Activated T-helper 1 cell treated with anti-CD3 and anti-CD28 coated beads, Interleukin-12 subunit alpha, Interleukin-12 subunit beta, Interleukin-2, Interleukin-4 antibody, amounts not matched to agents 30 ng/mL and 10 ng/mL and 1 ng/mL, durations not matched to agents 14 hours and 24 hours and 36 hours (primary cell): ENCODE results near the gene PIK3R5. TPM values are rescaled to one million over a fixed set of nuclear protein-coding genes. Genes with fewer than 3 reads are reported as not detected.

Experiments
- DNase-seq: peaks from one replicate; pipeline ENCODE4 v3.0.0; 2021; ENCODE audit warnings: low spot score
- H3K27ac Mint-ChIP-seq: one replicate; pipeline ENCODE4 v1.8.0; 2021; ENCODE audit warnings: mild to moderate bottlenecking, mixed read lengths
- H3K27me3 Mint-ChIP-seq: one replicate; pipeline ENCODE4 v1.8.0; 2022; ENCODE audit warnings: mild to moderate bottlenecking, moderate library complexity, mixed read lengths; ENCODE audit not compliant: insufficient read depth
- H3K36me3 Mint-ChIP-seq: one replicate; pipeline ENCODE4 v1.8.0; 2021; ENCODE audit warnings: low read depth, mixed read lengths
- H3K4me1 Mint-ChIP-seq: one replicate; pipeline ENCODE4 v1.8.0; 2021; ENCODE audit warnings: low read depth, mixed read lengths
- H3K4me3 Mint-ChIP-seq: one replicate; pipeline ENCODE4 v1.8.0; 2021; ENCODE audit warnings: mild to moderate bottlenecking, moderate library complexity, mixed read lengths
- H3K9me3 Mint-ChIP-seq: one replicate; pipeline ENCODE4 v1.8.0; 2021; ENCODE audit warnings: mixed read lengths
- intact Hi-C: fragments of 100-400 bp; cut with micrococcal nuclease; formaldehyde crosslinking; loops from one replicate; pipeline ENCODE4 v1.15.1; 2024
- total RNA-seq: library from RNA; stranded (reverse); gene quantifications from 2 replicates; pipeline ENCODE4 v1.2.3, GENCODE V29; 2022

The PIK3R5 gene
- total RNA-seq, 1 donor from 2014 or later: 33.6 TPM

DNA sequence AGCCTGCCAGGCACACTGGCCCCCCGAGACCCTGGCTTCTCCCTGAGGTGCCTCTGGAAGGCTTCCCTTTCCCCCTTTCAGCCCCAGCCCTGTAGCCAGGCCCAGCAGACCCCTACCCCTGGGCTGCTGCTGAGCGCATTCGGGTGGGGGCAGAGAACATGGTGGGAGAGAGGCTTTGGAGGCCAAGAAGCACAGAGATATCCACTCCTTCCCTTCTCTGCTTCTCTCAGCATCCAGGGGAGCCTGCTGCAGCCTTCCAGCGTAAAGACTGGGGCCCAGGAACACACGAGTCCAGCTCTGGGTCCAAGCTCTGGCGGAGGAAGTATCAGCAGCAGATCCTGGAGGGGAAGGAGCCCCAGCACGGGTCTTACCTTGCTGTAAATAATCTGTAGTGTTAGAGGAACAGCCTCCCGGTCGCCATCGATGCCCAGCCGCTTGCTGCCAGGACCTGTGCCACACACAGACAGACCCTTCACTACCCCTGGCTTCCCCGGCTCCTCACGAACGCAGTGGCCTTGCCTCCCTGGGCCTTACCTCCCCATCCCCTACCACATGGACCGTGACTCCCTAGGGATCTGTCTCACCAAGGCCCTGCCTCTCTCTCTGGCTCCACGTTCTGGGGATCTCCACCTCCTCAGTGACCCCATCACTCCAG lies 81.0 kb downstream of the PIK3R5 start:
- Mint-ChIP-seq H3K27ac (no peak overlapping the region), H3K27me3 (no peaks in the 10 kb centered on the region), H3K4me3 (no peak overlapping the region), H3K36me3 (peaks cover 47% of the 10 kb centered on the region), H3K4me1 (no peaks in the 10 kb centered on the region), H3K9me3 (no peaks in the 10 kb centered on the region)
- no peak for DNase-seq
- intact Hi-C loops: no loop called here

- Mint-ChIP-seq H3K9me3 (no peaks in the 10 kb centered on the region), H3K27ac (no peak overlapping the region), H3K4me1 (no peaks in the 10 kb centered on the region), H3K27me3 (no peaks in the 10 kb centered on the region), H3K36me3 (peaks cover 48% of the 10 kb centered on the region), H3K4me3 (no peak overlapping the region)
- DNase-seq: no peak
- intact Hi-C loops: no loop called here
These were observed 82.2 kb downstream of the PIK3R5 start for GRCh38 chr17:8883353-8883752.

GRCh38 chr17:8881606-8882005 lies 83.9 kb downstream of the PIK3R5 start:
- DNase-seq: no peak
- intact Hi-C loops: no loop called here
- H3K9me3 Mint-ChIP-seq: no peaks in the 10 kb centered on the region
- no peaks in the 10 kb centered on the region for H3K4me1 Mint-ChIP-seq
- no peak overlapping the region for H3K4me3 Mint-ChIP-seq
- H3K36me3 Mint-ChIP-seq: peaks cover 48% of the 10 kb centered on the region
- H3K27me3 Mint-ChIP-seq: no peaks in the 10 kb centered on the region
- H3K27ac Mint-ChIP-seq: peak overlapping the region; percentile 1

- intact Hi-C loops: no loop called here
- Mint-ChIP-seq H3K36me3 (peaks cover 42% of the 10 kb centered on the region), H3K27ac (no peak overlapping the region), H3K9me3 (no peaks in the 10 kb centered on the region), H3K4me3 (no peak overlapping the region), H3K27me3 (no peaks in the 10 kb centered on the region), H3K4me1 (no peaks in the 10 kb centered on the region)
- no peak for DNase-seq
These were observed 85.0 kb downstream of the PIK3R5 start for GRCh38 chr17:8880466-8880865.

DNA sequence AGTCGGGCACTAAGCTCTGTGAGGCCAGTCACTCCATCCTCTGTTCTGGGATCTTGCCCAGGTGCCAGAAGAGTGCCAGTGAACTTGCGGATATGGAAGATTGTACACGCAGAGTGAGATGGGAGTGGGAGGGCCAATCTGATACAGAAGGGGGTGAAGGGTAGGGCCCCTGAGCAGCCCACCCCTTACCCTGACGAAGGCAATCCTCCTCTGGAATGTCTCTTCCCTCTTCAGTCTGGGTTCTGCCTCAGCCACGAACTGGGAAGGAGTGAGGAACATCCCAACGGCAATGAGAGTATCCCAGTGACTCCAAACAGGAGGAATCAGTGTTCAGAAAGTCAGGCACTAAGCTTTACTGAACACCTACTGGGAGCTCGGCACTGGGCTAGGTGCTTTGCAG lies 86.1 kb downstream of the PIK3R5 start:
- Mint-ChIP-seq H3K27me3 (no peaks in the 10 kb centered on the region), H3K36me3 (peaks cover 42% of the 10 kb centered on the region), H3K4me1 (no peaks in the 10 kb centered on the region), H3K9me3 (no peaks in the 10 kb centered on the region), H3K4me3 (no peak overlapping the region), H3K27ac (no peak overlapping the region)
- intact Hi-C loops: no loop called here
- no peak for DNase-seq

DNA sequence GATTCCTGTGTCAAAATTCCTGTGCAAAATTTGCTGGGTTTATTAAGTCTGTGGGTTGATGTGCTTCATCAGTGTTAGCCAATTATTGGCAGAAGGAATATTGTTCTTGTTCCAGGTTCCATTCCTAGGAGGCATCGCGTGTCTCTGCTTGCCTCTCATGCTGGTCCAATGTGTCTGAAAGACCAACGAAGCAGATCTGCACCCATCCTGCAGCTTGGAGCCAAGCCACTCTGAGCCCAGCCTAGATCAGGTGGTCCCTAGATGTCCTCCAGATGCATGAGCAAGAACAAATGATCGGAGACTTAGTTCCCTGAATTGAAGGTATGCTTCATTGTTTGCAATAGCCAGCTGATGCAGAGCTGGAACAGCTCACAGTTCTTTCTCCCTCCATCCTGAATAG lies 87.5 kb downstream of the PIK3R5 start:
- intact Hi-C loops: no loop called here
- Mint-ChIP-seq H3K4me1 (no peaks in the 10 kb centered on the region), H3K9me3 (no peaks in the 10 kb centered on the region), H3K4me3 (no peak overlapping the region), H3K27ac (no peak overlapping the region), H3K27me3 (no peaks in the 10 kb centered on the region), H3K36me3 (peaks cover 30% of the 10 kb centered on the region)
- no peak for DNase-seq

- Mint-ChIP-seq H3K4me3 (no peak overlapping the region), H3K4me1 (no peaks in the 10 kb centered on the region), H3K9me3 (no peaks in the 10 kb centered on the region), H3K27ac (no peak overlapping the region), H3K27me3 (no peaks in the 10 kb centered on the region), H3K36me3 (peaks cover 23% of the 10 kb centered on the region)
- intact Hi-C loops: no loop called here
- DNase-seq: no peak
These were observed 89.5 kb downstream of the PIK3R5 start for GRCh38 chr17:8875957-8876356.

DNA sequence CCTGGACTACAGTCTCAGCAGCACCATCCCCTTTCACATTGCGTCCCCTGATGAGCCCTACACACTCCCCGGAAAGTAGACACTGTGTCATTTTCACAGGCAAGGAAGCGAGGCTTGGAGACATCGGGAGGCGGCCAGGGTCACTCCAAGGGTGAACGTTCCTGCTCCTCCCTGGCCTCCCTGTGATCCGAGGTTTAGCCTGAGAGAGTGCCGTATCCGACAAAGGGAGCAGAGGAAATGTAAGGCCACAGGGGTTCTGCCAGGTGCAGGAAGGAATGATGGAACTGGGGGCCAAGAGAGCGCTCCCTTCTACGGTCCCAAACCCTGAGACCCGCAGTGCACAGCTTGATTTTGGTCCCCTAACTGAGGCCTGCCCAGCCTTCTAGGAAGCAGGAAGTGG lies 90.1 kb downstream of the PIK3R5 start:
- H3K27ac Mint-ChIP-seq: no peak overlapping the region
- no peaks in the 10 kb centered on the region for H3K27me3 Mint-ChIP-seq
- DNase-seq: no peak
- no peaks in the 10 kb centered on the region for H3K4me1 Mint-ChIP-seq
- intact Hi-C loops: no loop called here
- no peak overlapping the region for H3K4me3 Mint-ChIP-seq
- no peaks in the 10 kb centered on the region for H3K9me3 Mint-ChIP-seq
- H3K36me3 Mint-ChIP-seq: peaks cover 20% of the 10 kb centered on the region

DNA sequence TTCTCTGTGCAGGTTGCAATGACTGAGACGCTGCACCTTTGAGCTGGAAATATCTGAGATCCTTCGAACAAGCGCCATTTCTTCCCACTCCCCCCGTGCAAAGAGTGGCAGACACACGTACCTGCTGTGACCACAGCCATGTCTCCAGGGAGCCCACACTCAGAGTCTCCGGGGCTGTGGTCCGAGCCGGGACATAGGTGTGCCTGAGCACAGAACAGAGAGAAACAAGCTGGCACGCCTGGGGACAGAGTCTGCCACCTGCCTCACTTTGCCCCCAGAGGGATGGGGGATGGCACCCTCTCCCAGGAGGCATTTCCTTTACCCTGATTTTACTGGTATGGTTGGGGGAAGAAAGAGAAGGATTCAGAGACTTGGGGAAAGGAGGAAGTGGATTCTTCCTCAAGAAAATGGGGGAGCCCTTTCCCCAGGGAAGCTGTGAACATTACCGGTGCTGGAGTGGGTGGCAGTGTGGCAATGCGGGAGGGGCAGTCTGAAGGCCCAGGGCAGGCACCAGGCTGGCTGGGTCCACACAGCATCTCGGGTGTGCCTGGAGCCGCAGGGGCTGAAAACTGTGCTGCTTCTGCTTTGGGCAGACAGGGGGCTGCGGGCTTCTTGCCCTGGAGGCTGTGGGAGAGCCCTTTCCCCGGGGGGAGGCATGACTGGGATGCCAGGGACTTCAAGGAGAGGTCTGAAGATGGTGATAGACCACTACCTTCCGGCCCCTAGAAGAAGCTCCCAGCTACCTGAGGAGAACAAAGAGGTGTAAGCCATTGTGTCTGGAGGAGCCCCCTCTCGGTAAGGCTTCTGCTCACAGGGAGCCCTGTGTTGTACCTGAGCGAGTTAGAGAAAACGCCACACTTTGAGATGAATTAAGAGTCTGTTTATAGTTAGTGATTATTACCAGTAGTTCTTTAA lies 91.4 kb downstream of the PIK3R5 start:
- no peaks in the 10 kb centered on the region for H3K27me3 Mint-ChIP-seq
- H3K27ac Mint-ChIP-seq: no peak overlapping the region
- no peak for DNase-seq
- intact Hi-C loops: no loop called here
- no peaks in the 10 kb centered on the region for H3K9me3 Mint-ChIP-seq
- H3K4me3 Mint-ChIP-seq: no peak overlapping the region
- H3K4me1 Mint-ChIP-seq: peaks cover 3% of the 10 kb centered on the region
- peaks cover 13% of the 10 kb centered on the region for H3K36me3 Mint-ChIP-seq

DNA sequence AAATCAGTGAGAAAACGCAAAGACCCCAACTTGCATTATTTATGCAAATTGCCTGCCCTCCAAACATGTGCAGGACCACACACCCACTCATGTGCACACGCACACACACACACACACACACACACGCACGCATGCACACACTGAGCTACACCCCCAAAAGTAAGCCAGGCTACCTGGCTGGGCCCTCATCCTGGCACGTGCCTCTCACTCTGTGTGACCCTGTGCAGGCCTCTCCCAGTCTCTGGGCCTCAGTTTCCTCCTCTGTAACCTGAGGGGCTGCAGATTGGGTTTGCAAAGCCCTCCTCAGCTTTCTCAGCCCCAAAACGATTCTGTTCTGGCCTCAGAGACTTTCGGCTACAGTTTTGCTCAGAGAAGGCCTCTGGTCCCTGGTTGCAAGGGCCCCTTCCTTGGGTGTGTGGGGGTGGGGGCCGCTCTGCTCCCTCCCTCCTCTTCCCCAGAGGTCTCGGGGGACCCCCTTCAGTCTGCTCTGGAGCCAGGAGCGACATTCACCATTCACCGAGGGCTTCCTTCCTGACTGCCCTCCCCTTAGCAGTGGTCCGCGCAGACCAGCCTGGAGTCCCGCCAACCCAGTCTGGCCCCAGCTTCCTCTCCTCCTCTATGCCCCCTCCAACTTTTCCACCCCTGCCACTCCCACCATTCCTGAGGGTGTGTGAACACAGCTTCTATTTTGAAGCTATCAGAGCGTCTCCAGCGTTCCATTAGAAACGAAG lies 92.6 kb downstream of the PIK3R5 start:
- intact Hi-C loops: no loop called here
- H3K27me3 Mint-ChIP-seq: no peaks in the 10 kb centered on the region
- H3K27ac Mint-ChIP-seq: no peak overlapping the region
- H3K9me3 Mint-ChIP-seq: no peaks in the 10 kb centered on the region
- no peak overlapping the region for H3K4me3 Mint-ChIP-seq
- DNase-seq: no peak
- peaks cover 15% of the 10 kb centered on the region for H3K4me1 Mint-ChIP-seq
- peaks cover 4% of the 10 kb centered on the region for H3K36me3 Mint-ChIP-seq

DNA sequence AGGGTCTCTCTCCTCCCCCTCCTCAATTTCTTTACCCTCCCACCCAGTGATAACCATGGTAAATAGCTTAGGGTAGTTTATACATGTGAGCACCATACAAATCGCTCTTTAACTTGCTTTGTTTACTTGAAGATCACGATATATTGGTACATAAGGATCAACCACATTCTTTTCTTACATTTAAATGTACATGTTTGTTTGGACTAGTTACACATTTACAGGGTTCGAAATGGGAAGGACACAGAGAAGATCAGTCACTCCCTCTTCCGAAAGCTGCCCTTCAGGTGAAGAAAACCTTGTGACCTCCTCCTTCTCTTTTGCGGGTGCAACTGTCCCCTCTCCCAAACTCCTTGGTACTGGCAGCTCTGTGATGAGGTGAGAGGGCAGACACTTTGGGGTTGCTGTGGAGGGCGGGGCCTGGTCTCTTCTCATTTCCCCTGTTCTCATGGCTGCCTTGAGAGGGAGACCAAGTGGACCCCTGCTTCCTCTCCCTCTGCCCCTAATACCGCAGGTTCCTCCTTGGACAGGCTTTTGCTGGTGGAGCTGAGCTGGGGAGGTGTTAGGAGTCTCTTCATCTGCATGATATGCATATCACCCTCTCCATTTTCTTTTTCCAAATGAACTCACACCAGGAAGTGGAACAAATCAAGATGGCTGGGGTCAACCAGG lies 93.3 kb downstream of the PIK3R5 start:
- H3K27me3 Mint-ChIP-seq: no peaks in the 10 kb centered on the region
- H3K27ac Mint-ChIP-seq: no peak overlapping the region
- H3K9me3 Mint-ChIP-seq: no peaks in the 10 kb centered on the region
- H3K4me1 Mint-ChIP-seq: peaks cover 22% of the 10 kb centered on the region
- no peak for DNase-seq
- intact Hi-C loops: no loop called here
- H3K36me3 Mint-ChIP-seq: no peaks in the 10 kb centered on the region
- H3K4me3 Mint-ChIP-seq: no peak overlapping the region

- no peaks in the 10 kb centered on the region for H3K9me3 Mint-ChIP-seq
- intact Hi-C loops: no loop called here
- peaks cover 3% of the 10 kb centered on the region for H3K36me3 Mint-ChIP-seq
- H3K27me3 Mint-ChIP-seq: no peaks in the 10 kb centered on the region
- H3K27ac Mint-ChIP-seq: no peak overlapping the region
- no peak overlapping the region for H3K4me3 Mint-ChIP-seq
- no peak for DNase-seq
- peaks cover 30% of the 10 kb centered on the region for H3K4me1 Mint-ChIP-seq
These were observed 94.4 kb downstream of the PIK3R5 start for GRCh38 chr17:8871081-8871581.
